HCT116 (cell line): ENCODE data around the gene RGL4. TPM values are rescaled to one million over a fixed set of nuclear protein-coding genes. Genes with fewer than 3 reads are reported as not detected.

Experiments
- ATAC-seq: fragments of 200-7000 bp; cut with Tn5 transposase; 2 replicates; pipeline ENCODE4 v1.9.1; 2020; ENCODE audit warnings: mild to moderate bottlenecking, moderate library complexity
- BruUV-seq: library from RNA; stranded (reverse); fragments of 400-500 nt; replicated peaks from 2 replicates; lab custom pipeline; 2021; lab: Mats Ljungman, UMichigan
- CTCF ChIA-PET: fragments of 300-600 bp; sonication (Branson Sonifier 250); formaldehyde crosslinking; loops from one replicate; lab custom pipeline; 2021; ENCODE audit warnings: antibody characterized with exemption; lab: Charles Lee
- POLR2A ChIA-PET: fragments of 300-600, 350-600 bp; sonication (Branson Sonifier 250); formaldehyde crosslinking; loops from one replicate; lab custom pipeline; 2021; ENCODE audit warnings: antibody characterized with exemption; lab: Charles Lee
- RAD21 ChIA-PET, 2 experiments: fragments of 300-600 bp; sonication (Branson Sonifier 250); formaldehyde crosslinking; loops; one replicate each; lab custom pipeline; 2023; ENCODE audit warnings: low total read pairs in 2 of 2; ENCODE audit not compliant: uncharacterized antibody in 2 of 2, unreplicated experiment in 2 of 2, low non-redundant PET in 1 of 2; lab: Charles Lee
- DNase-seq: peaks from one replicate; pipeline ENCODE4 v3.0.0-alpha.2; 2010; ENCODE audit warnings: low read depth, low spot score
- H2AFZ ChIP-seq: fragments of 200-600 bp; shearing (Covaris generic), sonication (generic); 2 replicates; pipeline ENCODE4 v1.6.1; 2017; ENCODE audit warnings: low read depth, mixed run types, mixed read lengths, antibody characterized with exemption, low read length; ENCODE audit not compliant: poor library complexity, severe bottlenecking
- H3K27ac ChIP-seq: 2 replicates; pipeline ENCODE4 v1.5.1; 2012; ENCODE audit warnings: low read depth, low read length
- H3K27me3 ChIP-seq: fragments of 200-600 bp; sonication (generic); 2 replicates; pipeline ENCODE4 v1.6.1; 2016; ENCODE audit warnings: mixed run types, low read length, mixed read lengths; ENCODE audit not compliant: insufficient read depth
- H3K36me3 ChIP-seq, 2 experiments: fragments of 200-500 bp in 1 of 2; fragments of 200-600 bp in 1 of 2; sonication (Bioruptor generic) in 1 of 2; sonication (generic) in 1 of 2; 2 replicates each; pipeline versions ENCODE4 v1.5.1 to v1.6.1; 2014 to 2016; ENCODE audit warnings: low read length in 2 of 2, inconsistent platforms in 1 of 2, mixed read lengths in 1 of 2, mixed run types in 1 of 2; ENCODE audit not compliant: insufficient read depth in 2 of 2, control insufficient read depth in 1 of 2
- H3K4me1 ChIP-seq, 2 experiments: fragments of 200-600 bp in 1 of 2; sonication (generic) in 1 of 2; 2 replicates each; pipeline versions ENCODE4 v1.5.1 to v1.6.1; 2012 to 2017; ENCODE audit warnings: low read length in 2 of 2, inconsistent platforms in 1 of 2, mild to moderate bottlenecking in 1 of 2, mixed read lengths in 1 of 2, mixed run types in 1 of 2, moderate library complexity in 1 of 2; ENCODE audit not compliant: insufficient read depth in 2 of 2, control insufficient read depth in 1 of 2
- H3K4me2 ChIP-seq: fragments of 200-600 bp; sonication (generic); 2 replicates; pipeline ENCODE4 v1.6.1; 2017; ENCODE audit warnings: mixed run types, low read length, mixed read lengths
- H3K4me3 ChIP-seq, 2 experiments: fragments of 200-600 bp in 1 of 2; sonication (generic) in 1 of 2; replicated peaks in 1 of 2; 2 replicates each; pipeline ENCODE4 v1.5.1; 2011 to 2016; ENCODE audit warnings: low read length in 2 of 2, control low read depth in 1 of 2, low read depth in 1 of 2, mild to moderate bottlenecking in 1 of 2, mixed read lengths in 1 of 2, mixed run types in 1 of 2
- H3K79me2 ChIP-seq: fragments of 200-600 bp; sonication (generic); 2 replicates; pipeline ENCODE4 v1.6.1; 2017; ENCODE audit warnings: mild to moderate bottlenecking, mixed run types, low read length, moderate library complexity, mixed read lengths; ENCODE audit not compliant: insufficient read depth
- H3K9ac ChIP-seq: fragments of 200-600 bp; sonication (generic); 2 replicates; pipeline ENCODE4 v1.6.1; 2016; ENCODE audit warnings: low read length, mixed read lengths
- H3K9me2 ChIP-seq: fragments of 200-600 bp; sonication (generic), shearing (Covaris generic); 2 replicates; pipeline ENCODE4 v1.6.1; 2017; ENCODE audit warnings: mixed run types, mild to moderate bottlenecking, moderate library complexity; ENCODE audit not compliant: insufficient read depth
- H3K9me3 ChIP-seq, 2 experiments: fragments of 200-500 bp in 1 of 2; fragments of 200-600 bp in 1 of 2; sonication (Bioruptor generic) in 1 of 2; sonication (generic) in 1 of 2; 2 replicates each; pipeline ENCODE4 v1.6.1; 2014 to 2017; ENCODE audit warnings: low read length in 2 of 2, mixed read lengths in 2 of 2, inconsistent platforms in 1 of 2, low read depth in 1 of 2, mild to moderate bottlenecking in 1 of 2, mixed run types in 1 of 2, moderate library complexity in 1 of 2; ENCODE audit not compliant: control insufficient read depth in 1 of 2, insufficient read depth in 1 of 2
- H4K20me1 ChIP-seq: fragments of 200-600 bp; sonication (generic), shearing (Covaris generic); 2 replicates; pipeline ENCODE4 v1.6.1; 2017; ENCODE audit warnings: mixed run types, mild to moderate bottlenecking, moderate library complexity; ENCODE audit not compliant: insufficient read depth
- CBX3 ChIP-seq: IDR thresholded peaks from 2 replicates; pipeline ENCODE4 v1.6.1; 2012; ENCODE audit warnings: low read depth
- CEBPB ChIP-seq: IDR thresholded peaks from 2 replicates; pipeline ENCODE4 v1.6.1; 2012; ENCODE audit warnings: low read depth
- ELF1 ChIP-seq: IDR thresholded peaks from 2 replicates; pipeline ENCODE4 v1.6.1; 2012; ENCODE audit warnings: low read depth, borderline replicate concordance
- EZH2 ChIP-seq: fragments of 200-600 bp; sonication (generic); IDR thresholded peaks from 2 replicates; pipeline ENCODE4 v1.6.1; 2017; ENCODE audit warnings: antibody characterized with exemption, mixed run types
- EZH2phosphoT487 ChIP-seq: fragments of 200-600 bp; IDR thresholded peaks from 2 replicates; pipeline ENCODE4 v1.6.1; 2018; ENCODE audit warnings: antibody characterized with exemption, borderline replicate concordance
- JUND ChIP-seq: IDR thresholded peaks from 2 replicates; pipeline ENCODE4 v1.6.1; 2012
- MAX ChIP-seq: IDR thresholded peaks from 2 replicates; pipeline ENCODE4 v1.6.1; 2012
- POLR2A ChIP-seq: IDR thresholded peaks from 2 replicates; pipeline ENCODE4 v1.7.0; 2011; ENCODE audit warnings: borderline replicate concordance; ENCODE audit not compliant: insufficient read depth, insufficient read length; ENCODE audit errors: extremely low read depth
- POLR2AphosphoS5 ChIP-seq: IDR thresholded peaks from 2 replicates; pipeline ENCODE4 v1.6.1; 2011; ENCODE audit warnings: mild to moderate bottlenecking, low read depth, low read length, moderate library complexity
- REST ChIP-seq: IDR thresholded peaks from 2 replicates; pipeline ENCODE4 v1.6.1; 2012; ENCODE audit warnings: low read depth
- SIN3A ChIP-seq: IDR thresholded peaks from 2 replicates; pipeline ENCODE4 v1.6.1; 2012; ENCODE audit warnings: low read depth
- SP1 ChIP-seq: IDR thresholded peaks from 2 replicates; pipeline ENCODE4 v1.6.1; 2012; ENCODE audit warnings: low read depth
- SRF ChIP-seq: IDR thresholded peaks from 2 replicates; pipeline ENCODE4 v1.6.1; 2012; ENCODE audit warnings: low read depth
- TCF7L2 ChIP-seq: IDR thresholded peaks from 2 replicates; pipeline ENCODE4 v1.7.0; 2011; ENCODE audit warnings: borderline replicate concordance, inconsistent platforms; ENCODE audit not compliant: insufficient read depth, insufficient read length; ENCODE audit errors: extremely low read depth
- YY1 ChIP-seq: IDR thresholded peaks from 2 replicates; pipeline ENCODE4 v1.6.1; 2011; ENCODE audit warnings: low read length, low read depth, moderate library complexity, mild to moderate bottlenecking; ENCODE audit not compliant: insufficient replicate concordance; ENCODE audit errors: extremely low read depth
- ZBTB33 ChIP-seq: IDR thresholded peaks from 2 replicates; pipeline ENCODE4 v1.6.1; 2011; ENCODE audit warnings: mild to moderate bottlenecking, low read length, moderate library complexity; ENCODE audit not compliant: insufficient replicate concordance; ENCODE audit errors: extremely low read depth
- intact Hi-C: fragments of 100-400 bp; cut with micrococcal nuclease; formaldehyde crosslinking; loops from 2 replicates; pipeline ENCODE4 v1.10.0; 2022
- total RNA-seq: library from RNA; stranded (reverse); gene quantifications from one replicate; pipeline ENCODE4 v1.2.1, GENCODE V29; 2021; ENCODE audit not compliant: unreplicated experiment

Gene RGL4
- total RNA-seq, 1 experiment from 2014 or later = not detected

GRCh38 chr22:23682827-23683355 lies 7.9 kb upstream of the RGL4 start (continued):
- TF ChIP-seq POLR2A = no peak
- no peak for TF ChIP-seq SRF

GRCh38 chr22:23683545-23683944 lies 7.3 kb upstream of the RGL4 start:
- intact Hi-C loops = no loop called here
- H2AFZ ChIP-seq = no peak overlapping the region
- no TSS peak for BruUV-seq
- H3K36me3 ChIP-seq = 0 out of 4 replicates have a peak, but pooled peaks cover 0 to 4% of the 10 kb centered on the region in 2 experiments
- H3K4me3 ChIP-seq = no peak overlapping the region
- RAD21 ChIA-PET = no interaction called here
- H3K79me2 ChIP-seq = no peaks in the 10 kb centered on the region
- H4K20me1 ChIP-seq = no peaks in the 10 kb centered on the region
- H3K4me2 ChIP-seq = no peak overlapping the region
- POLR2A ChIA-PET = no interaction called here
- H3K4me1 ChIP-seq = peaks cover 0 to 8% of the 10 kb centered on the region in 2 experiments; a peak in 1 of 4 replicates
- H3K27me3 ChIP-seq = no peaks in the 10 kb centered on the region
- no peaks in the 10 kb centered on the region for H3K9me3 ChIP-seq
- DNase-seq (no peak), ATAC-seq (no peak)
- no peak overlapping the region for H3K27ac ChIP-seq
- CTCF ChIA-PET = no interaction called here
- TF ChIP-seq TCF7L2 = no peak
- no peak for TF ChIP-seq CEBPB
- TF ChIP-seq YY1 = no peak
- no peak for TF ChIP-seq REST
- no peak for TF ChIP-seq POLR2AphosphoS5
- no peak for TF ChIP-seq SIN3A
- TF ChIP-seq SP1 = no peak
- TF ChIP-seq MAX = no peak
- TF ChIP-seq ZBTB33 = no peak
- no peak for TF ChIP-seq CBX3
- TF ChIP-seq ELF1 = no peak
- TF ChIP-seq EZH2phosphoT487 = no peak
- TF ChIP-seq SRF = no peak
- TF ChIP-seq EZH2 = no peak
- no peak for TF ChIP-seq JUND
- no peaks in the 10 kb centered on the region for H3K9me2 ChIP-seq
- no peak overlapping the region for H3K9ac ChIP-seq
